H1 (cell line): ENCODE measurements around the gene PLXNB3. TPM values are rescaled to one million over a fixed set of nuclear protein-coding genes. Genes with fewer than 3 reads are reported as not detected.
A peak's percentile ranks its signal among the peaks of the same experiment; 100 is the strongest.

Experiments
- CTCF ChIA-PET: fragments of 300-600 bp; sonication (Branson Sonifier 250); formaldehyde crosslinking; loops from one replicate; lab custom pipeline; 2021; ENCODE audit not compliant: partially characterized antibody; lab: Charles Lee
- POLR2A ChIA-PET: fragments of 300-600 bp; sonication (Branson Sonifier 250); formaldehyde crosslinking; loops from one replicate; lab custom pipeline; 2021; ENCODE audit warnings: inconsistent platforms; ENCODE audit not compliant: partially characterized antibody; lab: Charles Lee
- DNase-seq, 2 experiments: peaks; one replicate each; pipeline versions ENCODE4 v3.0.0 to v3.0.0-alpha.2; 2010 to 2022; ENCODE audit warnings: low spot score in 2 of 2, low read depth in 1 of 2, mixed read lengths in 1 of 2
- FAIRE-seq: peaks from 2 replicates; lab custom pipeline; 2011; peaks lifted over from hg19 to GRCh38; lab: Jason Lieb, UNC
- H2AFZ ChIP-seq: 2 replicates; pipeline ENCODE4 v1.8.1; 2012; ENCODE audit warnings: low read length, inconsistent platforms
- H2AK5ac ChIP-seq: 2 replicates; pipeline ENCODE4 v1.6.1; 2013; ENCODE audit warnings: low read depth, low read length
- H2BK120ac ChIP-seq: replicated peaks from 2 replicates; pipeline ENCODE3; 2013; ENCODE audit warnings: low read depth, low read length, inconsistent platforms
- H2BK12ac ChIP-seq: 2 replicates; pipeline ENCODE4 v1.6.1; 2013; ENCODE audit warnings: low read depth, low read length
- H2BK15ac ChIP-seq: 2 replicates; pipeline ENCODE4 v1.6.1; 2013; ENCODE audit warnings: low read length
- H2BK20ac ChIP-seq: 2 replicates; pipeline ENCODE4 v1.6.1; 2013; ENCODE audit warnings: low read length
- H2BK5ac ChIP-seq: 2 replicates; pipeline ENCODE4 v1.6.1; 2013; ENCODE audit warnings: low read depth, low read length
- H3K14ac ChIP-seq: 2 replicates; pipeline ENCODE4 v1.6.1; 2013; ENCODE audit warnings: inconsistent platforms; ENCODE audit not compliant: insufficient read length
- H3K18ac ChIP-seq: 2 replicates; pipeline ENCODE4 v1.6.1; 2013; ENCODE audit warnings: low read length; ENCODE audit errors: extremely low read depth
- H3K23ac ChIP-seq: 2 replicates; pipeline ENCODE4 v1.6.1; 2013; ENCODE audit warnings: inconsistent platforms; ENCODE audit not compliant: insufficient read length
- H3K23me2 ChIP-seq: 2 replicates; pipeline ENCODE4 v1.6.1; 2013; ENCODE audit warnings: low read depth, low read length
- H3K27ac ChIP-seq: 2 replicates; pipeline ENCODE4 v1.6.1; 2011; ENCODE audit warnings: low read depth, low read length, inconsistent platforms
- H3K27me3 ChIP-seq, 4 experiments: replicated peaks in 1 of 4; 1 replicate in 1 of 4; 2 replicates in 3 of 4; pipeline versions ENCODE4 v1.6.1 to v1.8.1; 2011 to 2013; ENCODE audit warnings: low read length in 3 of 4, mild to moderate bottlenecking in 3 of 4, inconsistent platforms in 2 of 4, mixed read lengths in 2 of 4, moderate library complexity in 1 of 4; ENCODE audit not compliant: control insufficient read depth in 3 of 4, insufficient read depth in 3 of 4; ENCODE audit errors: extremely low read depth in 1 of 4
- H3K36me3 ChIP-seq, 4 experiments: 2 replicates each; pipeline versions ENCODE4 v1.6.1 to v1.8.1; 2011 to 2013; ENCODE audit warnings: mild to moderate bottlenecking in 4 of 4, low read length in 3 of 4, moderate library complexity in 2 of 4, control low read depth in 1 of 4, inconsistent platforms in 1 of 4; ENCODE audit not compliant: insufficient read depth in 4 of 4, control insufficient read depth in 2 of 4
- H3K4ac ChIP-seq: replicated peaks from 2 replicates; pipeline ENCODE3; 2013; ENCODE audit warnings: low read length, low read depth, mixed read lengths, inconsistent platforms; ENCODE audit not compliant: insufficient read length
- H3K4me1 ChIP-seq, 4 experiments: replicated peaks in 1 of 4; 1 replicate in 1 of 4; 2 replicates in 3 of 4; pipeline versions ENCODE4 v1.6.1 to v1.8.1; 2011 to 2013; ENCODE audit warnings: low read length in 3 of 4, inconsistent platforms in 2 of 4, mixed read lengths in 1 of 4; ENCODE audit not compliant: insufficient read depth in 4 of 4, control insufficient read depth in 3 of 4
- H3K4me2 ChIP-seq, 2 experiments: 2 replicates each; pipeline versions ENCODE4 v1.6.1 to v1.8.1; 2011 to 2013; ENCODE audit warnings: low read depth in 2 of 2, low read length in 2 of 2, control low read depth in 1 of 2, inconsistent platforms in 1 of 2, mild to moderate bottlenecking in 1 of 2; ENCODE audit not compliant: insufficient read depth in 1 of 2
- H3K4me3 ChIP-seq, 4 experiments: fragments of 200-600, 300-600 bp in 1 of 4; sonication (generic), shearing (Covaris generic), sonication (Bioruptor Twin) in 1 of 4; 2 replicates each; pipeline versions ENCODE4 v1.5.1 to v1.8.1; 2011 to 2016; ENCODE audit warnings: low read length in 4 of 4, low read depth in 3 of 4, control low read depth in 2 of 4, inconsistent platforms in 2 of 4, mild to moderate bottlenecking in 2 of 4, mixed read lengths in 1 of 4, moderate library complexity in 1 of 4; ENCODE audit not compliant: insufficient read depth in 2 of 4; ENCODE audit errors: extremely low read depth in 1 of 4
- H3K56ac ChIP-seq: replicated peaks from 2 replicates; pipeline ENCODE3; 2013; ENCODE audit warnings: low read depth, mild to moderate bottlenecking, mixed read lengths, low read length, inconsistent platforms; ENCODE audit not compliant: insufficient read length
- H3K79me1 ChIP-seq: 2 replicates; pipeline ENCODE4 v1.6.1; 2013; ENCODE audit warnings: low read depth, low read length, control low read depth
- H3K79me2 ChIP-seq, 2 experiments: 2 replicates each; pipeline versions ENCODE4 v1.6.1 to v1.8.1; 2012 to 2013; ENCODE audit warnings: low read length in 2 of 2, mild to moderate bottlenecking in 2 of 2, inconsistent platforms in 1 of 2; ENCODE audit not compliant: insufficient read depth in 2 of 2, control insufficient read depth in 1 of 2
- H3K9ac ChIP-seq, 4 experiments: replicated peaks in 1 of 4; 1 replicate in 1 of 4; 2 replicates in 3 of 4; pipeline versions ENCODE4 v1.6.1 to v1.8.1; 2011 to 2013; ENCODE audit warnings: low read depth in 3 of 4, low read length in 3 of 4, control low read depth in 2 of 4, mild to moderate bottlenecking in 2 of 4, moderate library complexity in 2 of 4, inconsistent platforms in 1 of 4; ENCODE audit errors: extremely low read depth in 1 of 4
- H3K9me3 ChIP-seq, 2 experiments: 2 replicates each; pipeline versions ENCODE4 v1.6.1 to v1.8.1; 2012 to 2013; ENCODE audit warnings: mild to moderate bottlenecking in 2 of 2, moderate library complexity in 2 of 2, control low read depth in 1 of 2, inconsistent platforms in 1 of 2, low read depth in 1 of 2, low read length in 1 of 2, mixed read lengths in 1 of 2; ENCODE audit not compliant: insufficient read depth in 2 of 2
- H4K20me1 ChIP-seq, 2 experiments: replicated peaks in 1 of 2; 2 replicates each; pipeline versions ENCODE3 to v1.8.1; 2011 to 2013; ENCODE audit warnings: inconsistent platforms in 2 of 2, low read length in 2 of 2, mild to moderate bottlenecking in 1 of 2; ENCODE audit not compliant: insufficient read depth in 2 of 2, control insufficient read depth in 1 of 2
- H4K5ac ChIP-seq: 2 replicates; pipeline ENCODE4 v1.6.1; 2013; ENCODE audit warnings: low read length, low read depth, mixed read lengths, inconsistent platforms; ENCODE audit not compliant: insufficient read length
- H4K8ac ChIP-seq: 2 replicates; pipeline ENCODE4 v1.8.0; 2013; ENCODE audit warnings: mild to moderate bottlenecking, moderate library complexity, low read length, inconsistent platforms; ENCODE audit not compliant: insufficient read depth; ENCODE audit errors: extremely low read depth
- H4K91ac ChIP-seq: replicated peaks from 2 replicates; pipeline ENCODE3; 2013; ENCODE audit warnings: low read length, mixed read lengths, inconsistent platforms; ENCODE audit not compliant: insufficient read length
- BACH1 ChIP-seq: IDR thresholded peaks from 2 replicates; pipeline ENCODE4 v1.6.1; 2012; ENCODE audit warnings: low read length, improper control_type of control experiment
- CREB1 ChIP-seq: IDR thresholded peaks from 2 replicates; pipeline ENCODE4 v1.6.1; 2012; ENCODE audit warnings: inconsistent platforms
- JUND ChIP-seq: IDR thresholded peaks from 2 replicates; pipeline ENCODE4 v1.6.1; 2011; ENCODE audit warnings: mild to moderate bottlenecking, improper control_type of control experiment, low read length
- KDM5A ChIP-seq: fragments of 200-600 bp; IDR thresholded peaks from 2 replicates; pipeline ENCODE4 v1.7.1; 2012; ENCODE audit warnings: mild to moderate bottlenecking, low read length, inconsistent platforms, mixed read lengths
- MAFK ChIP-seq: IDR thresholded peaks from 2 replicates; pipeline ENCODE4 v1.6.1; 2012; ENCODE audit warnings: low read depth, mild to moderate bottlenecking, improper control_type of control experiment, low read length
- NANOG ChIP-seq: IDR thresholded peaks from 2 replicates; pipeline ENCODE4 v1.6.1; 2011; ENCODE audit warnings: low read length, low read depth, mild to moderate bottlenecking, inconsistent platforms; ENCODE audit not compliant: insufficient read depth, poor library complexity, severe bottlenecking
- RAD21 ChIP-seq, 2 experiments: IDR thresholded peaks in 1 of 2; conservative IDR thresholded peaks in 1 of 2; 2 replicates each; pipeline ENCODE4 v1.6.1; 2011; ENCODE audit warnings: low read depth in 2 of 2, low read length in 2 of 2, improper control_type of control experiment in 1 of 2, inconsistent platforms in 1 of 2, mild to moderate bottlenecking in 1 of 2, moderate library complexity in 1 of 2
- RXRA ChIP-seq: IDR thresholded peaks from 2 replicates; pipeline ENCODE4 v1.6.1; 2011; ENCODE audit warnings: low read depth, mild to moderate bottlenecking, low read length, moderate library complexity; ENCODE audit not compliant: insufficient read depth
- SIRT6 ChIP-seq: IDR thresholded peaks from one replicate; pipeline ENCODE4 v1.7.1; 2012; ENCODE audit warnings: low read length, inconsistent platforms
- SP1 ChIP-seq: IDR thresholded peaks from 2 replicates; pipeline ENCODE4 v1.6.1; 2011; ENCODE audit warnings: low read depth, low read length
- SP2 ChIP-seq: IDR thresholded peaks from 2 replicates; pipeline ENCODE4 v1.6.1; 2012; ENCODE audit warnings: mild to moderate bottlenecking, low read length, inconsistent platforms
- SUZ12 ChIP-seq: fragments of 200-600 bp; sonication (generic); IDR thresholded peaks from 2 replicates; pipeline ENCODE4 v1.6.1; 2012; ENCODE audit warnings: mild to moderate bottlenecking, inconsistent platforms, low read length, moderate library complexity, mixed read lengths
- YY1 ChIP-seq: IDR thresholded peaks from 2 replicates; pipeline ENCODE4 v1.6.1; 2011; ENCODE audit warnings: low read depth, mild to moderate bottlenecking, low read length
- WGBS, 2 experiments: shearing (Covaris generic) in 1 of 2; methylation state at CpG; one replicate each; pipeline versions ENCODE4 v1.1.6 to v1.1.7; 2013 to 2015; ENCODE audit warnings: low lambda C conversion rate in 2 of 2, mixed read lengths in 2 of 2, inconsistent platforms in 1 of 2, low coverage in 1 of 2, missing lambda C conversion rate in 1 of 2; ENCODE audit not compliant: insufficient replicate concordance in 2 of 2, insufficient coverage in 1 of 2, insufficient read length in 1 of 2; ENCODE audit errors: extremely low coverage in 1 of 2, missing lambda C conversion rate in 1 of 2; 5-methylcytosine and 5-hydroxymethylcytosine counted together
- polyA plus RNA-seq, 7 experiments: library from polyadenylated mRNA; depleted of rRNA in 3 of 7; stranded (reverse) in 5 of 7; unstranded in 2 of 7; fragments of >200 nt in 5 of 7; fragments of 200-250 nt in 2 of 7; gene quantifications; 1 replicate in 5 of 7; 2 replicates in 1 of 7; 4 replicates in 1 of 7; pipeline versions ENCODE4 v1.2.1 to v1.2.3, GENCODE V29; 2011 to 2013; ENCODE audit warnings: missing spikeins in 2 of 7, mixed read lengths in 2 of 7
- total RNA-seq: library from RNA; stranded (reverse); fragmentation: NEBNext Ultra II Directional; extraction: Animal tissue kit (Norgen Biotek cat#: 25700); gene quantifications from 2 replicates; pipeline ENCODE4 v1.2.1, GENCODE V29; 2021

The PLXNB3 gene
- total and polyA plus RNA-seq, 2 of the 8 experiments (the other 6 are each of a cell fraction or from before 2014, with no cell fraction given), result 1.2 to 2.7 TPM

DNA sequence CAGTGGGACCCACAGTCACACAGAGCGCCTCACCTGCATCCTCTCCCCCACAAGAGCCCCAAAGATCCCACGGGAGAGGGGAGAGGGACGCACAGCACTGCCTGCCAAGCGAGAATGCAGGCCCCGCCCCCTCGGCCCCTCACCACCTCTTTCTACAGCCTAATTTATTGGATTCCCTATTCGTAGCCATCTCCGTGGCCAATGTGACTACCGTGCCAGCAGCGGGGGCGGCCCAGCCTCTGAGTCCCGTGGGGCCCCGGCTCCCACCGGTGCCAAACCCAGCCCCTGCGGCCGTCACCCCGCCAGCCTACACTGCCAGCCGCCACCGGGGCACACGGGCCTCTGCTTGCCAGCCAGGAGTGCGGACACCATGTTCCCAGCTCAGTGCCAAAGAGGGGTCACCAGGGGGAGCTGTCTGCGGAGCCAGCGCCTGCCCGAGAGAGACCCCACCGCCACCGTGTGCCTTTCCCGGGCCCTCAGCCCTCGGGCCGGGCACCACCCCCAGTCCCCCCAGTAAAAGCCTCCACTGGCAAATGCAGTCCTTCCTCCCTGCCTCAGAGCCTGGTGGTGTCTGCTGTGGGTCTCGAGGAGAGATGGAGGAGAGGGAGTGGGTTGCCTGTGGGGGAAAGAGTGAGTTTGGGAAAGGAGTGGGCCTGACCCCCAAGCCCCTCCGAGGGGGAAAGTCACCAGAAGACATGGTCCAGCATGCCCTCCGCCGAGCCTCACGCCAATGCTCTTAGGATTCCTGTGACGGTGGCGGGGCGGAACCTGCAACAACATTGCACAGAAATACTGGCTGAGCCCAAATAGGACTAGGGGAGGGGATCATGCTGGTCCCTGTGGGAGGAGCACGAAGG is 19.6 kb upstream of the PLXNB3 start:
- Histone ChIP-seq H3K9me3 (no peaks in the 10 kb centered on the region), H3K14ac (no peak overlapping the region), H4K91ac (no peak overlapping the region), H2BK12ac (no peak overlapping the region), H3K56ac (no peak overlapping the region), H2BK15ac (no peak overlapping the region), H3K4me2 (peak overlapping the region; percentile 60 to 65), H3K23me2 (no peaks in the 10 kb centered on the region), H3K23ac (no peak overlapping the region), H4K20me1 (no peaks in the 10 kb centered on the region), H3K27ac (no peak overlapping the region), H4K5ac (no peak overlapping the region), H3K79me1 (no peaks in the 10 kb centered on the region), H3K9ac (no peak overlapping the region), H3K18ac (no peak overlapping the region; the same call in 1 of the 2 replicates), H3K27me3 (no peaks in the 10 kb centered on the region), H2BK5ac (no peak overlapping the region), H2BK20ac (no peak overlapping the region), H3K4me3 (peak overlapping the region; percentile 12 to 60 (median 40)), H2AK5ac (no peak overlapping the region), H4K8ac (no peak overlapping the region), H2AFZ (no peak overlapping the region), H3K4ac (no peak overlapping the region), H3K79me2 (no peaks in the 10 kb centered on the region), H2BK120ac (no peak overlapping the region), H3K4me1 (peaks cover 0 to 3% (median 1%) of the 10 kb centered on the region in 4 experiments; a peak in 2 of 7 replicates), H3K36me3 (no peaks in the 10 kb centered on the region)
- ChIA-PET CTCF (interaction anchor here (0.9 to 1.6 kb wide), 4 partner anchors 11 to 184 kb away, joined by 3 to 4 read pairs (median 4); no protein-coding TSS in a partner anchor), POLR2A (no interaction called here)
- 42% methylated on average over 7 of the region's 38 CpGs; no CpG with 5 or more reads in 1 of the 2 experiments for WGBS, 2 experiments
- DNase-seq (peak in 1 of 2 experiments; percentile 78), FAIRE-seq (no peak)
- TF ChIP-seq YY1 (peak; percentile 47; the same call in 1 of the 2 replicates), RXRA (no peak), RAD21 (IDR thresholded peaks at IDR 0.05 in 1 of 2, conservative IDR thresholded peaks at IDR 0.05 in 1 of 2; ENCODE audit: low read depth in 2 of 2, low read length in 2 of 2) (peak in 1 of 2 experiments; percentile 39; a peak in 1 of 4 replicates), NANOG (no peak), MAFK (no peak), KDM5A (no peak), CREB1 (no peak), SP2 (no peak), JUND (no peak), SIRT6 (no peak), SUZ12 (no peak), SP1 (no peak), BACH1 (no peak)
